Measurements from ENCODE around the gene ADAM17. TPM values are rescaled to one million over a fixed set of nuclear protein-coding genes. Genes with fewer than 3 reads are reported as not detected.
A peak's percentile ranks its signal among the peaks of the same experiment; 100 is the strongest.

ADAM17 gene
- total RNA-seq, 4 donors from 2014 or later, result 26.9 to 39.4 (median 31.3) TPM

- no peak for DNase-seq
- H3K4me3 ChIP-seq (replicated peaks in 1 of 3), result no peak overlapping the region
- peaks cover 11 to 29% of the 10 kb centered on the region in 2 donors for H3K36me3 ChIP-seq
- WGBS, 2 donors, result 91 to 96% methylated on average over 4 of the region's 4 CpGs
- H3K9me3 ChIP-seq, result no peaks in the 10 kb centered on the region
- TF ChIP-seq, protein P1, sequence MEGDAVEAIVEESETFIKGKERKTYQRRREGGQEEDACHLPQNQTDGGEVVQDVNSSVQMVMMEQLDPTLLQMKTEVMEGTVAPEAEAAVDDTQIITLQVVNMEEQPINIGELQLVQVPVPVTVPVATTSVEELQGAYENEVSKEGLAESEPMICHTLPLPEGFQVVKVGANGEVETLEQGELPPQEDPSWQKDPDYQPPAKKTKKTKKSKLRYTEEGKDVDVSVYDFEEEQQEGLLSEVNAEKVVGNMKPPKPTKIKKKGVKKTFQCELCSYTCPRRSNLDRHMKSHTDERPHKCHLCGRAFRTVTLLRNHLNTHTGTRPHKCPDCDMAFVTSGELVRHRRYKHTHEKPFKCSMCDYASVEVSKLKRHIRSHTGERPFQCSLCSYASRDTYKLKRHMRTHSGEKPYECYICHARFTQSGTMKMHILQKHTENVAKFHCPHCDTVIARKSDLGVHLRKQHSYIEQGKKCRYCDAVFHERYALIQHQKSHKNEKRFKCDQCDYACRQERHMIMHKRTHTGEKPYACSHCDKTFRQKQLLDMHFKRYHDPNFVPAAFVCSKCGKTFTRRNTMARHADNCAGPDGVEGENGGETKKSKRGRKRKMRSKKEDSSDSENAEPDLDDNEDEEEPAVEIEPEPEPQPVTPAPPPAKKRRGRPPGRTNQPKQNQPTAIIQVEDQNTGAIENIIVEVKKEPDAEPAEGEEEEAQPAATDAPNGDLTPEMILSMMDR (IDR thresholded peaks at IDR 0.05), result no peak
- no peak for TF ChIP-seq POLR2A (IDR thresholded peaks at IDR 0.05)
- peaks cover 0 to 6% of the 10 kb centered on the region in 2 donors for H3K4me1 ChIP-seq
- intact Hi-C loops (cut with DNase I), result no loop called here
- no peak overlapping the region for H3K27ac ChIP-seq
- no peaks in the 10 kb centered on the region for H3K27me3 ChIP-seq
These were observed 27.4 kb downstream of the ADAM17 start for GRCh38 chr2:9527995-9528787.

DNA sequence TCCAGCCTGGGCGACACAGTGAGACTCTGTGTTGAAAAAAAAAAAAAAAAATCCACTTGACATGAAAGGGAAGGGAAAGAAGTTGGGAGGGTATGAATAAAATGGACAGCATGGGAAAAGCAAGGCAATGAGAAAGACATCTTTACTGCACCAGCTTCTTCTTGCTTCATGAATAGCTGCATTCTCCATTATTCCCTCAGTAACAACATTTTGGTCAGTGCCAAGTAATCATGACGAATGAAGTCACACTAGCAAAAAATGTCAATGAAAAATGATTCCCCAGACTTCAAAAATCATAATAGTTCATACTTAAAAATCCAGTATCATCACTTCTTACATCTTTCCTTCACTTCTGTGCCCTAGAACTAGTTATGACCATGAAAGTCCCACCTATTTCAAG is 30.4 kb downstream of the ADAM17 start:
- H3K4me3 ChIP-seq (replicated peaks in 1 of 3), result no peak overlapping the region
- TF ChIP-seq POLR2A (IDR thresholded peaks at IDR 0.05), result no peak
- TF ChIP-seq, protein P1 (IDR thresholded peaks at IDR 0.05), result no peak
- peaks cover 14 to 34% of the 10 kb centered on the region in 2 donors for H3K36me3 ChIP-seq
- intact Hi-C loops (cut with DNase I), result no loop called here
- DNase-seq, result no peak
- 93 to 95% methylated on average over 2 of the region's 2 CpGs for WGBS, 2 donors
- H3K27me3 ChIP-seq, result no peaks in the 10 kb centered on the region
- H3K27ac ChIP-seq, result no peak overlapping the region
- no peaks in the 10 kb centered on the region for H3K9me3 ChIP-seq
- peaks cover 0 to 6% of the 10 kb centered on the region in 2 donors for H3K4me1 ChIP-seq

DNA sequence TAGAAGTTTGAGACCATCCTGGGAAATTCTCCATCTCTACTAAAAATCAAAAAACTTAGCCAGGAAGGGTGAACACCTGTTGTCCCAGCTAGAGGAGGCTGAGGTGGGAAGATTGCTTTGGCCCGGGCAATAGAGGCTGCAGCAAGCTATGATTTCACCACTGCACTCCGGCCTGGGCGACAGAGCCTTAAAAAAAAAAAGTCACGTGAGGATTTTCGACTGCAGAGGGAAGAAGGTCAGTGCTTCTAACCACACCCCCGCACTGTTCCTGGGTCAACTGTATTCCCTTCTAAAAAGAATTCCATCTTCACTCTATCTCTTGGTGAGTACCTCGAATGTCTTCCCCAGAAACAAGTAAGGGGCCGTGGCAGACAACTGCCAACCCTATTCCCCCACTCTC is 31.3 kb downstream of the ADAM17 start:
- Histone ChIP-seq H3K27ac (no peak overlapping the region), H3K36me3 (peaks cover 18 to 36% of the 10 kb centered on the region in 2 donors)
- DNase-seq, result no peak

DNA sequence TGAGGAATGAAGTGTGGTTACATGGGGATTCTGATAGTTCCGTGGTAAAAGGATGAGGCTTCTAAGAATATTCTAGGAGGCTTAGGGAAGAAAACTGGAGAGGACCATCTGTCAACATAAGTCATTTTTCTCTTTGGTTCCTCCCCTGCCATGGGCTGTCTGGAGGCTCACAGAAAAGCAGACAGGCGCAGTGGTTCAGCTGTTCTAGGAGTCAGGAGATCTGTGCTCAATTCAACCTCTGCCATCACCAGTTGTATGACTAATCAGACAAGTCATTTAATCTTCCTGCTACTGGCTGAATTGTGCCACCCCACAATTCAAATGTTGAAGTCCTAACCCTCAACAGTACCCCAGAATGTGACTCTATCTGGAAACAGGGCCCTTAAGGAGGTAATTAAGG is 36.4 kb downstream of the ADAM17 start:
- TF ChIP-seq, protein P1 (IDR thresholded peaks at IDR 0.05), result no peak
- TF ChIP-seq POLR2A (IDR thresholded peaks at IDR 0.05), result no peak
- no peak overlapping the region for H3K27ac ChIP-seq
- 95 to 98% methylated on average over 2 of the region's 2 CpGs for WGBS, 2 donors
- peaks cover 13 to 19% of the 10 kb centered on the region in 2 donors for H3K36me3 ChIP-seq
- no peak for DNase-seq
- no peaks in the 10 kb centered on the region for H3K4me1 ChIP-seq
- H3K4me3 ChIP-seq (replicated peaks in 1 of 3), result no peak overlapping the region
- H3K9me3 ChIP-seq, result no peaks in the 10 kb centered on the region
- H3K27me3 ChIP-seq, result no peaks in the 10 kb centered on the region
- intact Hi-C loops (cut with DNase I), result no loop called here

More for the DNA sequence above, 31.3 kb downstream of the ADAM17 start:
- no peaks in the 10 kb centered on the region for H3K9me3 ChIP-seq
- intact Hi-C loops (cut with DNase I), result no loop called here
- no peaks in the 10 kb centered on the region for H3K27me3 ChIP-seq
- TF ChIP-seq, protein P1 (IDR thresholded peaks at IDR 0.05), result no peak
- TF ChIP-seq POLR2A (IDR thresholded peaks at IDR 0.05), result no peak
- no peak overlapping the region for H3K4me3 ChIP-seq (replicated peaks in 1 of 3)
- peaks cover 0 to 6% of the 10 kb centered on the region in 2 donors for H3K4me1 ChIP-seq
- WGBS, 2 donors, result 89 to 95% methylated on average over 8 of the region's 8 CpGs

DNA sequence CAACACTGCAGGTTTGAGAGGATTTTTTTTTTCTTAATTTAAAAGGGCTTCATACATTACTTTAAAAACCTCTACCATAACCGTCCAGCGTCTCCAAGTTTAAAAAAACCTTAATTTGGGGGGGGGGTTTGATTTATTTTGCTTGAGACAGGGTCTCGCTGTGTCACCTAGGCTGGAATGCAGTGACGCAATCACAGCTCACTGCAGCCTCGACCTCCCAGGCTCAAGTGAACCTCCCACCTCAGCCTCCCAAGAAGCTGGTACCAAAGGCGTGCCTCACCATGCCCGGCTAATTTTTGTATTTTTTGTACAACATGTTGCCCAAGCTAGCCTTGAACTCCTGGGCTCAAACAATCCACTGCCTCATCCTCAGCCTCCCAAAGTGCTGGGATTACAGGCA is 36.9 kb downstream of the ADAM17 start:
- intact Hi-C loops (cut with DNase I), result no loop called here
- Histone ChIP-seq H3K4me1 (no peaks in the 10 kb centered on the region), H3K4me3 (replicated peaks in 1 of 3) (no peak overlapping the region), H3K27me3 (no peaks in the 10 kb centered on the region), H3K9me3 (no peaks in the 10 kb centered on the region), H3K36me3 (peaks cover 9 to 15% of the 10 kb centered on the region in 2 donors), H3K27ac (peak overlapping the region in 1 of 3 donors; percentile 13)
- 93 to 97% methylated on average over 7 of the region's 7 CpGs for WGBS, 2 donors
- no peak for TF ChIP-seq POLR2A (IDR thresholded peaks at IDR 0.05)
- TF ChIP-seq, protein P1 (IDR thresholded peaks at IDR 0.05), result no peak
- DNase-seq, result no peak
